Parathyroid adenoma (tissue), 2 donors: ENCODE measurements around the gene OLFML1.

Source experiments
- H2AFZ ChIP-seq: fragments of 300-600 bp; sonication (generic); one replicate; pipeline ENCODE4 v1.7.0; 2017; ENCODE audit warnings: antibody characterized with exemption, mild to moderate bottlenecking
- H3K27ac ChIP-seq: fragments of 300-600 bp; sonication (generic); one replicate; pipeline ENCODE4 v1.7.0; 2017
- H3K27me3 ChIP-seq: fragments of 300-600 bp; sonication (generic); one replicate; pipeline ENCODE4 v1.7.0; 2017; ENCODE audit warnings: low read length; ENCODE audit not compliant: control insufficient read depth, insufficient read depth
- H3K36me3 ChIP-seq: fragments of 300-600 bp; sonication (generic); one replicate; pipeline ENCODE4 v1.7.0; 2017; ENCODE audit warnings: low read length; ENCODE audit not compliant: control insufficient read depth, insufficient read depth
- H3K4me1 ChIP-seq: fragments of 300-600 bp; sonication (generic); one replicate; pipeline ENCODE4 v1.7.0; 2017; ENCODE audit warnings: control low read depth
- H3K4me2 ChIP-seq: fragments of 300-600 bp; sonication (generic); one replicate; pipeline ENCODE4 v1.7.0; 2017; ENCODE audit warnings: low read length
- H3K4me3 ChIP-seq: fragments of 300-600 bp; sonication (generic); one replicate; pipeline ENCODE4 v1.7.0; 2017; ENCODE audit warnings: low read depth, low read length
- H3K79me2 ChIP-seq: fragments of 300-600 bp; sonication (generic); one replicate; pipeline ENCODE4 v1.7.0; 2017; ENCODE audit warnings: control low read depth
- H3K9ac ChIP-seq: fragments of 300-600 bp; sonication (generic); one replicate; pipeline ENCODE4 v1.7.0; 2017; ENCODE audit warnings: mild to moderate bottlenecking
- H3K9me3 ChIP-seq: fragments of 300-600 bp; sonication (generic); one replicate; pipeline ENCODE4 v1.7.0; 2017; ENCODE audit warnings: low read length; ENCODE audit not compliant: control insufficient read depth
- CTCF ChIP-seq: fragments of 300-600 bp; sonication (generic); IDR thresholded peaks from one replicate; pipeline ENCODE4 v1.7.0; 2017; ENCODE audit warnings: antibody characterized with exemption, mild to moderate bottlenecking
- donor health status: primary hyperparathyroidism.

The OLFML1 gene

GRCh38 chr11:7500251-7500650 is 14.9 kb downstream of the OLFML1 start:
- Histone ChIP-seq H3K27ac (no peak overlapping the region), H3K4me3 (no peak overlapping the region), H3K27me3 (no peaks in the 10 kb centered on the region), H3K36me3 (no peaks in the 10 kb centered on the region), H3K9ac (no peak overlapping the region), H3K4me2 (no peak overlapping the region), H3K9me3 (no peaks in the 10 kb centered on the region), H2AFZ (no peak overlapping the region), H3K4me1 (no peaks in the 10 kb centered on the region), H3K79me2 (peaks cover 1% of the 10 kb centered on the region)
- no peak for TF ChIP-seq CTCF

GRCh38 chr11:7501251-7501650 is 15.9 kb downstream of the OLFML1 start:
- Histone ChIP-seq H3K4me2 (no peak overlapping the region), H3K9ac (no peak overlapping the region), H2AFZ (no peak overlapping the region), H3K4me1 (no peaks in the 10 kb centered on the region), H3K4me3 (no peak overlapping the region), H3K27me3 (no peaks in the 10 kb centered on the region), H3K27ac (no peak overlapping the region), H3K36me3 (no peaks in the 10 kb centered on the region), H3K9me3 (no peaks in the 10 kb centered on the region), H3K79me2 (peaks cover 3% of the 10 kb centered on the region)
- no peak for TF ChIP-seq CTCF

- Histone ChIP-seq H2AFZ (no peak overlapping the region), H3K79me2 (peaks cover 3% of the 10 kb centered on the region), H3K36me3 (no peaks in the 10 kb centered on the region), H3K4me2 (no peak overlapping the region), H3K9ac (no peak overlapping the region), H3K27me3 (no peaks in the 10 kb centered on the region), H3K4me1 (no peaks in the 10 kb centered on the region), H3K27ac (no peak overlapping the region), H3K9me3 (no peaks in the 10 kb centered on the region), H3K4me3 (no peak overlapping the region)
- no peak for TF ChIP-seq CTCF
Observed at GRCh38 chr11:7501894-7502293, 16.6 kb downstream of the OLFML1 start.

GRCh38 chr11:7506243-7506642 is 20.9 kb downstream of the OLFML1 start:
- Histone ChIP-seq H3K9me3 (no peaks in the 10 kb centered on the region), H3K27me3 (no peaks in the 10 kb centered on the region), H2AFZ (no peak overlapping the region), H3K4me1 (peaks cover 2% of the 10 kb centered on the region), H3K36me3 (no peaks in the 10 kb centered on the region), H3K9ac (no peak overlapping the region), H3K27ac (no peak overlapping the region), H3K4me2 (no peak overlapping the region), H3K79me2 (peaks cover 3% of the 10 kb centered on the region), H3K4me3 (no peak overlapping the region)
- no peak for TF ChIP-seq CTCF

GRCh38 chr11:7508087-7508486 is 22.8 kb downstream of the OLFML1 start:
- no peaks in the 10 kb centered on the region for H3K27me3 ChIP-seq
- peaks cover 3% of the 10 kb centered on the region for H3K79me2 ChIP-seq
- H3K4me3 ChIP-seq = no peak overlapping the region
- no peaks in the 10 kb centered on the region for H3K36me3 ChIP-seq
- no peak overlapping the region for H3K27ac ChIP-seq
- H3K9me3 ChIP-seq = no peaks in the 10 kb centered on the region
- peaks cover 18% of the 10 kb centered on the region for H3K4me1 ChIP-seq
- H3K9ac ChIP-seq = no peak overlapping the region
- H2AFZ ChIP-seq = no peak overlapping the region
- no peak overlapping the region for H3K4me2 ChIP-seq
- TF ChIP-seq CTCF = no peak
